Adrenal gland (tissue), 5 donors: ENCODE results near the gene PPTC7.
"Not testable (repeated sequence)": the region's sequence is repeated elsewhere in the genome, so short reads cannot be mapped to it uniquely, and the experiment has no call there.

Source experiments
- POLR2A ChIP-seq, 2 donors: fragments of 450-650 bp; IDR thresholded peaks; one replicate each; pipeline ENCODE4 v1.6.1; 2017; ENCODE audit warnings: antibody characterized with exemption in 2 of 2, mild to moderate bottlenecking in 2 of 2, moderate library complexity in 1 of 2
- TF ChIP-seq, protein P1 (sequence below), 6 experiments: fragments of 450-650 bp in 4 of 6; fragments of 200-600 bp in 2 of 6; sonication (generic) in 1 of 6; IDR thresholded peaks; 1 replicate in 5 of 6; 2 replicates in 1 of 6; pipeline versions ENCODE4 v1.5.1 to v1.8.0; 2016 to 2021; ENCODE audit warnings: antibody characterized with exemption in 6 of 6, mild to moderate bottlenecking in 2 of 6, moderate library complexity in 1 of 6
- donor health status: DM: no; HTN: no; CAD: no.

DNA sequence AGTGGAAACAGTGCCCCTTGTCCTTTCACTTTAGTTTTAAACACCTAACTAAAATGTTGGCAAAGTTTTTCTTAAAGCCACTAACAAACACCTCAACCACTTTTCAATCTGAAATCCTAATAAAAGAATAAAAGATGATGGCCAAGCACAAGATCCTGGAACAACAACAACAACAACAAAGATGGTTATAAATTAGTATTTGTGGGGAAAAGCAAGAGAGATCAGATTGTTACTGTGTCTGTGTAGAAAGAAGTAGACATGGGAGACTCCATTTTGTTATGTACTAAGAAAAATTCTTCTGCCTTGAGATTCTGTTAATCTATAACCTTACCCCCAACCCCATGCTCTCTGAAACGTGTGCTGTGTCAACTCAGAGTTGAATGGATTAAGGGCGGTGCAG is 13.3 kb downstream of the PPTC7 start:
- TF ChIP-seq, protein P1, sequence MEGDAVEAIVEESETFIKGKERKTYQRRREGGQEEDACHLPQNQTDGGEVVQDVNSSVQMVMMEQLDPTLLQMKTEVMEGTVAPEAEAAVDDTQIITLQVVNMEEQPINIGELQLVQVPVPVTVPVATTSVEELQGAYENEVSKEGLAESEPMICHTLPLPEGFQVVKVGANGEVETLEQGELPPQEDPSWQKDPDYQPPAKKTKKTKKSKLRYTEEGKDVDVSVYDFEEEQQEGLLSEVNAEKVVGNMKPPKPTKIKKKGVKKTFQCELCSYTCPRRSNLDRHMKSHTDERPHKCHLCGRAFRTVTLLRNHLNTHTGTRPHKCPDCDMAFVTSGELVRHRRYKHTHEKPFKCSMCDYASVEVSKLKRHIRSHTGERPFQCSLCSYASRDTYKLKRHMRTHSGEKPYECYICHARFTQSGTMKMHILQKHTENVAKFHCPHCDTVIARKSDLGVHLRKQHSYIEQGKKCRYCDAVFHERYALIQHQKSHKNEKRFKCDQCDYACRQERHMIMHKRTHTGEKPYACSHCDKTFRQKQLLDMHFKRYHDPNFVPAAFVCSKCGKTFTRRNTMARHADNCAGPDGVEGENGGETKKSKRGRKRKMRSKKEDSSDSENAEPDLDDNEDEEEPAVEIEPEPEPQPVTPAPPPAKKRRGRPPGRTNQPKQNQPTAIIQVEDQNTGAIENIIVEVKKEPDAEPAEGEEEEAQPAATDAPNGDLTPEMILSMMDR (IDR thresholded peaks at IDR 0.05) = not testable (repeated sequence)
- TF ChIP-seq POLR2A (IDR thresholded peaks at IDR 0.05) = not testable (repeated sequence)
